Loucy (cell line): Measurements from ENCODE around the gene ABHD2.

Experiments used
- CTCF ChIP-seq: fragments of 200-600 bp; sonication (generic); conservative IDR thresholded peaks from 2 replicates; pipeline ENCODE4 v1.5.1; 2014; ENCODE audit warnings: mild to moderate bottlenecking, antibody characterized with exemption, low read length
- EZH2phosphoT487 ChIP-seq: fragments of 200-600 bp; IDR thresholded peaks from 2 replicates; pipeline ENCODE4 v1.6.1; 2018; ENCODE audit warnings: antibody characterized with exemption, mild to moderate bottlenecking, moderate library complexity, borderline replicate concordance

- TF ChIP-seq CTCF (no peak), EZH2phosphoT487 (no peak)
Observed at GRCh38 chr15:89167267-89168176, 79.3 kb downstream of the ABHD2 start.
